Right lobe of liver (tissue), 4 donors: Measurements from ENCODE around the gene SH3TC2.

Source experiments
- CTCF ChIP-seq, 4 donors: fragments of 200-600 bp in 3 of 4; fragments of 450-650 bp in 1 of 4; IDR thresholded peaks; one replicate each; pipeline versions ENCODE4 v1.5.1 to v1.8.0; 2016 to 2022; ENCODE audit warnings: antibody characterized with exemption in 4 of 4, mild to moderate bottlenecking in 2 of 4
- POLR2A ChIP-seq: fragments of 450-650 bp; IDR thresholded peaks from one replicate; pipeline ENCODE4 v1.6.1; 2017; ENCODE audit warnings: antibody characterized with exemption, mild to moderate bottlenecking
- donor health status: DM: no; HTN: no; CAD: no.
- donor health status: DM: no; HTN: no; CAD: no.
- donor health status: DM: no; HTN: yes; CAD: no.

GRCh38 chr5:148966938-148967337 lies 95.9 kb downstream of the SH3TC2 start:
- no peak for TF ChIP-seq CTCF (IDR thresholded peaks at IDR 0.05)
- no peak for TF ChIP-seq POLR2A
